Measurements from ENCODE around the gene CSRP3.

The CSRP3 gene

GRCh38 chr11:19225123-19225522, 23.3 kb upstream of the CSRP3 start:
- no peak for DNase-seq

DNA sequence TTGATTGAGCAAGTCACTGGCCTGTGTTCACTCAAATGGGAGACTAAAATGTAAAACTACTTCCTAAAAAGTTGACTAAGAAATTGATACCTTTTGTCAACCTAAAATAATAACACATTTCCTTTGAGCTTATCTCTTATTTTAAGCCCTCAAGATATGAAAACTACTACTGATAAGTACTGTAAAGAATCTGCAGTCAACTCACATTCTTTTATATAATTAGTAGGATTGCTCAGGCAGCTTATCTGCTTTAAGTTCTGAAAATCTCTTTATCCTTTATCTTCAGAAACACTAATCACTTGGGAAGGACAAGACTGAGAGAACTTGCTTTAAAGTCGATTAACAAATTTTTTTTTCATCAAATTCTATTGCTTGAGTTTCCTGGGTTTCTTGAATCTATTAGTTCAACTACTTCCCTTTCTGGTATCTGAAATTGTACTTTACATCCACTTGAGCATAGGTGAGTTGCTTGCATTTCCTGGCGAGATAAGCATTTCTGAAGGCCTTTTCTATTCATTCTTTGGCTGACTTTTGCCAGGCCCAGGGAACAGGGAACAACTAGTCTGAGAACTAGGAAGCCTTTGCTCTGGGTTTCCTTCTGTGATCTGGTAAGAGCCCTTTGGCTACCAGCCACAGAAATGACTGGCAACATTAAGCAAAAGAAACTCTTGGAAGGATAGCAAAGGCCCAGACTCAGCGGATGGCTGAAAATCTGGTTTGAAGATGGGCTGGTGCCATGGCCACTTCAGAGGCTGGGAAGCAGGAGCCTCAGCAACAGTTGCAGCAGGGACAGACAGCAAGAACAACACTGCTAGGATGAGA, 19.3 kb upstream of the CSRP3 start:
- peak in 4 of 14 donors; percentile 12 to 50 (median 24) for DNase-seq

GRCh38 chr11:19218786-19219460, 17.1 kb upstream of the CSRP3 start:
- DNase-seq = peak in 7 of 14 donors; percentile 15 to 56 (median 24)

- DNase-seq = peak in 8 of 14 donors; percentile 8 to 67 (median 34)
Observed at GRCh38 chr11:19218216-19218615, 16.4 kb upstream of the CSRP3 start.

- DNase-seq = no peak
Observed at GRCh38 chr11:19216709-19217374, 15.1 kb upstream of the CSRP3 start.

DNA sequence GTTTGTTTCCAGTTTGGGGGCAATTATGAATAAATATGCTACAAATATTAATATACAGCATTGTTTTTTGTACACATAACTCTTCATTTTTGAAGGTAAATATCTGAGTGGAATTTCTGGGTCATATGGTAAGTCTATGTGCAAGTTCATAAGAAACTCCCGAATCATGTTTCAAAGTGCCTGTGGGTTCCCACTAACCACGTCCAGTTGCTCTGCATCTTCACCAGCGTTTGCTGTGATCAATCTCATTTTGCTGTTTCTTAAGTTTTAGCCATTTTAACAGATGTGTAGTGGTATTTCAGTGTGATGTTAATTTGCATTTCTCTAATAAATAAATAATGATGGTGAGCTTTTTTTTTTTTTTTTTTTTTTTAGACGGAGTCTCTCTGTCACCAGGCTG, 14.2 kb upstream of the CSRP3 start:
- no peak for DNase-seq

GRCh38 chr11:19209617-19210370, 8.0 kb upstream of the CSRP3 start:
- no peak for DNase-seq

- no peak for DNase-seq
Observed at GRCh38 chr11:19208959-19209546, 7.3 kb upstream of the CSRP3 start.

- no peak for DNase-seq
Observed at GRCh38 chr11:19208181-19208580, 6.4 kb upstream of the CSRP3 start.

GRCh38 chr11:19204836-19205235, 3.1 kb upstream of the CSRP3 start:
- no peak for DNase-seq

GRCh38 chr11:19200410-19201201, 1.2 kb downstream of the CSRP3 start:
- no peak for DNase-seq

GRCh38 chr11:19199771-19200170, 2.0 kb downstream of the CSRP3 start:
- no peak for DNase-seq

DNA sequence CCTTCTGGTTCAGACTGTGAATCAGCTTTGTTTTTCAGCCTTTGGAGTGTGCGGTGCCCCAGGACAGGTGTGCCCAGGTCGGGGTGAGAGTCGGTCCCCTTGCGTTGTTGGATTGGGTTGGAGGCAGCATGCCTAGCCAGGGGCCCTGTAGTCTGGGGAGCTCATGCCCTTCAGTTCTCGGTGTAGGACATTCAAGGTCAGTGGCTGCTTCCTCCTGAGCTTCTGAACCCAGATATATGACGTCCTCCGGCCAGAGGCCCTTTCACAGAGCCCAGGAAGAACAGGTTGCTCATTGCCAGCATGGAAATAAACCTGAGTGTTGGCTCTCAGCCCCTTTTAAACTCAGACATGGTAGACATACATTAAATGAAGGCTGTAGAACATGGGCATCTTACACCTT, 2.7 kb downstream of the CSRP3 start:
- no peak for DNase-seq

DNA sequence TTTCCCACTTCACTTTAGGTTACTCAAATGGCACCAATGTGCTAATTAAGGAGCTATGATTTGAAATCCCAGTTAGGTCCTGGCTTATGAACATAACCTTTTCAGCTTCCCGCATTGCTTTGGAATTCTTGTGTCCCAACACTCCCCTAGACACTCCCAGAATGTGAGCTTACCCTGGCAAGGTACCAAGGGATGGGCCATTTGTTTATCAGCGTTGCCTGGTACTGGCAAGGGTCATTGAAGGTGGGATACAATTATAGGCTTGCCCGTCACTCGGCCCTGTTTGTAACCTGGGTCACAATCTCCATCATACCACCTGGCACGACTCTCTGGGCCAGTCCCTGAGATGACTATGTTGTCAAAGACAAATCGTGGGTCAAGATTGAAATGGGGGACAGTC, 5.4 kb downstream of the CSRP3 start:
- DNase-seq = no peak

DNA sequence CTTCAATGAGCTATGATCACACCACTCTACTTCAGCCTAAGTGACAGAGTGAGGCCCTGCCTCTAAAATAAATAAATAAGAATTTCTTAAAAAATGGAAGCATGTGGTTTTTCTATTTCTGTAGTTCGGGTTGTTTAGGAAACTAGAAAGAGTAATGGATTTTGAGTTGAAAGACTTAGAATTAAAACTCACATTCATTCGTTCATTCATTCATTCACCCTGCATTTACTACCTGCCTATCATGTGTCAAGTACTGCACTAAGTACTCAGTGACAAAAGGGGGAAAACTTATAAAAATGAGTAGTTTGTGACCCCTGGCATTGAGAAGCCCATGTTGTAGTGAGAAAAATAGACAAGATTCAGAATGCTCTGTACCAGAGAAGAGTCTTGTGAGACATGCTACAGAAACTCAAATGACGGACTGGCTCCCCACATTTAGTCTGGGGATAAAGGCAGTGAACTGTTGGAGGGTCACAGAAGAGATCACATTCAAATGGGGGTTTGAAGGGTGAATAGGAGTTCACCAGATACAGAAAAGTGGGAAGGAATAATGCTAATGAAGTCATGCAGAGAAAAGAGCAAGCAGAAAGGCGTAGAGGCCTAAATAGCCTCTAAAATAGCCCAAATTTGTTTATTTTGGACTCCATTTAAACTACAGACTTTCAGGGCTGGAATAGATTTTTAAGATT, 7.0 kb downstream of the CSRP3 start:
- DNase-seq = no peak

GRCh38 chr11:19193916-19194315, 7.9 kb downstream of the CSRP3 start:
- no peak for DNase-seq

- DNase-seq = no peak
Observed at GRCh38 chr11:19191530-19192169, 10.1 kb downstream of the CSRP3 start.

DNA sequence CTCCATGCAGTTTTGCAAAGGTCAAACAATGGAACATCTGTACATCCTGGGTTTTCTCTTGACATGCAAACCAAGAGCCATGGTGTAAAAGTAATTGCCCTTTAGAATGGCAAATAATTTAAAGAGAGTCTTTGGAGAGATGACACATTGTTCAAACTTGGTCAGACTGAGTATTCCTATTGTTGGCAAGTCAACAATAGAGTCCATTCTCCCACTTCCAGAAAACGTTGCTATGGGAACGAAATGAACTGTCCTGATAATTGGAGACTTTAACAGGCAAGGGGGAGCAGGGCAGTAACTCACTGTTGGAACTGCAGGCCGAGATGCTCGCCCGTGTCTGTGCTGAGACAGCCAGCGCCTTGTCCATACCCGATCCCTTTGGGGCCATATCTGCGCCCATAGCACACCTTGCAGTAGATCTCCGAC, 13.9 kb downstream of the CSRP3 start:
- DNase-seq = peak in 9 of 14 donors; percentile 1 to 53 (median 27)

DNA sequence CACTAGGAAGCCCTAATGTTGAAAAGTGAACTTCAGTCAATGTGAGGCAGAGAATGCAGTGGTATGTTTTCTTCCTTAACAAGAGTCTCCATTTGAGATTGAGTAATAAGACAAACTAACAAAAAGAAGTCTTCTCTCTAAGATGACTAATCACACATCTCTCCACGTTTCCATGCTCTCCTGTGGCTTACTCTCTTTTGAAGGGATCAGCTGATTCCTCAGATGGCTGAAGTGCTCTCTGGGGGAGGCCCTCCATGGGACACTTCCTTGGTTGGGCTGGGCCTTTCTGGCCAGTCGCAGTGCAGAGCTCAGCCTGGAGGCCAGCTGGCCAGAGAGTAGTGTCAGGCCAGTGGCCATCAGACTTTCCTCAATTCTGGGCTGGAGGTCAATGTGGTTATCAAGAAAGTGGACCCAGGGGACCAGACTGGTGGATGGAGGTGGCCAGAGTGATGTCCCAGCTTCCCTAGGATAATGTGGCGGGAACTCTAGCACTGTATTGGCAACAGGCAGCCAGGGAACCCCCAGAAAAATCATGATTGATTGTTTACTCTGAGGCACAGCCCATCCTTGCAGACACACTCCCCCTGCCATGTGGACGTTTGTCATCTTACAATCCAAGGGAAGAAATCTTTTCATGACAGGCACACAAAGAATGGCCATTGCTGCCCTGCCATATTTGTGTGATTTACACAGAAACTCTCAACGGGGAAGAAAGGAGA, 14.5 kb downstream of the CSRP3 start:
- DNase-seq = peak in 2 of 14 donors; percentile 9 to 17
